ENCODE results near the gene KCNT2.

KCNT2 gene

GRCh38 chr1:196637606-196638005 is 29.4 kb upstream of the KCNT2 start:
- no peak for DNase-seq
- TF ChIP-seq, protein P1, sequence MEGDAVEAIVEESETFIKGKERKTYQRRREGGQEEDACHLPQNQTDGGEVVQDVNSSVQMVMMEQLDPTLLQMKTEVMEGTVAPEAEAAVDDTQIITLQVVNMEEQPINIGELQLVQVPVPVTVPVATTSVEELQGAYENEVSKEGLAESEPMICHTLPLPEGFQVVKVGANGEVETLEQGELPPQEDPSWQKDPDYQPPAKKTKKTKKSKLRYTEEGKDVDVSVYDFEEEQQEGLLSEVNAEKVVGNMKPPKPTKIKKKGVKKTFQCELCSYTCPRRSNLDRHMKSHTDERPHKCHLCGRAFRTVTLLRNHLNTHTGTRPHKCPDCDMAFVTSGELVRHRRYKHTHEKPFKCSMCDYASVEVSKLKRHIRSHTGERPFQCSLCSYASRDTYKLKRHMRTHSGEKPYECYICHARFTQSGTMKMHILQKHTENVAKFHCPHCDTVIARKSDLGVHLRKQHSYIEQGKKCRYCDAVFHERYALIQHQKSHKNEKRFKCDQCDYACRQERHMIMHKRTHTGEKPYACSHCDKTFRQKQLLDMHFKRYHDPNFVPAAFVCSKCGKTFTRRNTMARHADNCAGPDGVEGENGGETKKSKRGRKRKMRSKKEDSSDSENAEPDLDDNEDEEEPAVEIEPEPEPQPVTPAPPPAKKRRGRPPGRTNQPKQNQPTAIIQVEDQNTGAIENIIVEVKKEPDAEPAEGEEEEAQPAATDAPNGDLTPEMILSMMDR (IDR thresholded peaks at IDR 0.05; ENCODE audit: low read depth, low read length) = no peak
- no peaks in the 10 kb centered on the region for H3K27me3 ChIP-seq (ENCODE audit: insufficient read depth, low read depth, severe bottlenecking)
- H3K9me3 ChIP-seq (ENCODE audit: severe bottlenecking) = no peaks in the 10 kb centered on the region
- no peak overlapping the region for H3K4me3 ChIP-seq (ENCODE audit: low read depth, low read length)
- no peak overlapping the region for H3K27ac ChIP-seq
- no peaks in the 10 kb centered on the region for H3K36me3 ChIP-seq

DNA sequence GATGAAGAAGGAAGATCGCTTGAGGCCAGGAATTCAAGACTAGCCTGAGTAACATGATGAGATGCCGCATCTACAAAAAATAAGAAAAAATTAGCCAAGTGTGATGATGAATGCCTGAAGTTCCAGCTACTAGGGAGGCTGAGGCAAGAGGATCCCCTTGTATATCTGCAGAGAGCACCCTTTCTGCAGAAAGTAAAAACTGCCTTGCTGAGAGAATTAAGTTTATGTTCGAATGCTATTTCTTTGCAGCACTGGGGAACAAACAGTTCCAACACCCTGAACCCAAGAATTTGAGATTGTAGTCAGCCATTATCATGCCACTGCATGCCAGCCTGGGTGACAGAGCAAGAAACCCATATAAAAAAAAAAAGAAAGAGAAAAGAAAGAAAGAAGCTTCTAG is 20.6 kb upstream of the KCNT2 start:
- no peaks in the 10 kb centered on the region for H3K27me3 ChIP-seq (ENCODE audit: insufficient read depth, low read depth, severe bottlenecking)
- TF ChIP-seq, protein P1 (IDR thresholded peaks at IDR 0.05; ENCODE audit: low read depth, low read length) = no peak
- H3K4me3 ChIP-seq (ENCODE audit: low read depth, low read length) = no peak overlapping the region
- no peaks in the 10 kb centered on the region for H3K9me3 ChIP-seq (ENCODE audit: severe bottlenecking)
- no peak overlapping the region for H3K27ac ChIP-seq
- no peaks in the 10 kb centered on the region for H3K36me3 ChIP-seq
- DNase-seq = no peak

DNA sequence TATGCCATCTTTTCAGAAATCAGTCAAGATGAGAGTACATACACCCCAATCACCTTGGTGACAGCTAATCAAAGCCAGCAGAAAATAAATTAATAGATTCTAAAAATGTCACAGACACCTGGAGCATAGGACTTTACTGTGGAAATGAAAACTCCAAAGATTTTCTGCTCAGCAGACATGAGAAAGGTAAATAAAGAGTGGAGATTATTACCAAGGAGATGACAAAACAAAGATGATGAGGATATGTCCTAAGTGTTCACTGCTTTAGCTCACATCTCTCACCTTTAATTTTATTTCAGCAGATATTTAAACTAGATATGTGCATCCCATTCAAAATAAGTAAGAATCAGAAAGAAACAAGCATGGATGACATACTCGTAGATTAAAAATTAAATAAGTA is 14.8 kb upstream of the KCNT2 start:
- TF ChIP-seq, protein P1 (IDR thresholded peaks at IDR 0.05; ENCODE audit: low read depth, low read length) = no peak
- no peaks in the 10 kb centered on the region for H3K36me3 ChIP-seq
- DNase-seq = no peak
- no peaks in the 10 kb centered on the region for H3K9me3 ChIP-seq (ENCODE audit: severe bottlenecking)
- H3K27me3 ChIP-seq (ENCODE audit: insufficient read depth, low read depth, severe bottlenecking) = no peaks in the 10 kb centered on the region
- H3K27ac ChIP-seq = no peak overlapping the region
- H3K4me3 ChIP-seq (ENCODE audit: low read depth, low read length) = no peak overlapping the region

DNA sequence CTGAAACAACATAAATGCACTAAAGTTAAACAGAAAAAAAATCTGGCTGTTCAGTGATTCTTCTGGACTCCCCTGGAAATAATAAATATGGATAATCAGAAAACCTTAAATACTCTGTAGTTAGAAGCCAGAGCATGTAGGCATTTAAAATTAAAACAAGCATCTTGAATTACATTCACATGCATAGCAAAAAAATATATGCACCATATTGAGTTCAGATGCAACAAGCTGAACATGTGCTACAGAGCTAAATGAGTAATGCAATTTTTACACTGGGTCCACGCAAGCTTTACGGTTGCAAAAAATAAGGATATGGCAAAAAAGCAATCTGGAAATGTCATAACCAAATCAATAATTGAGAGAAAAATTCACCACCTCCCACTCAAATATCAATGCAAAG is 11.5 kb upstream of the KCNT2 start:
- H3K27ac ChIP-seq = no peak overlapping the region
- DNase-seq = no peak
- H3K9me3 ChIP-seq (ENCODE audit: severe bottlenecking) = no peaks in the 10 kb centered on the region
- TF ChIP-seq, protein P1 (IDR thresholded peaks at IDR 0.05; ENCODE audit: low read depth, low read length) = no peak
- no peaks in the 10 kb centered on the region for H3K36me3 ChIP-seq
- H3K4me3 ChIP-seq (ENCODE audit: low read depth, low read length) = no peak overlapping the region
- H3K27me3 ChIP-seq (ENCODE audit: insufficient read depth, low read depth, severe bottlenecking) = no peaks in the 10 kb centered on the region

GRCh38 chr1:196611873-196612272 is 3.6 kb upstream of the KCNT2 start:
- no peak for DNase-seq

GRCh38 chr1:196609370-196609737 is 1.1 kb upstream of the KCNT2 start:
- Histone ChIP-seq H3K9me3 (ENCODE audit: severe bottlenecking) (no peaks in the 10 kb centered on the region), H3K27ac (peak overlapping the region; percentile 96), H3K4me3 (ENCODE audit: low read depth, low read length) (peak overlapping the region; percentile 97), H3K36me3 (peaks cover 9% of the 10 kb centered on the region), H3K27me3 (ENCODE audit: insufficient read depth, low read depth, severe bottlenecking) (no peaks in the 10 kb centered on the region)
- TF ChIP-seq, protein P1 (IDR thresholded peaks at IDR 0.05; ENCODE audit: low read depth, low read length) = no peak
- DNase-seq = no peak

More at GRCh38 chr1:196611873-196612272, 3.6 kb upstream of the KCNT2 start:
- Histone ChIP-seq H3K36me3 (no peaks in the 10 kb centered on the region), H3K27ac (no peak overlapping the region), H3K4me3 (ENCODE audit: low read depth, low read length) (no peak overlapping the region), H3K27me3 (ENCODE audit: insufficient read depth, low read depth, severe bottlenecking) (no peaks in the 10 kb centered on the region), H3K9me3 (ENCODE audit: severe bottlenecking) (no peaks in the 10 kb centered on the region)
- TF ChIP-seq, protein P1 (IDR thresholded peaks at IDR 0.05; ENCODE audit: low read depth, low read length) = no peak

Measured in WERI-Rb-1 (cell line).